HuH-7 (cell line): ENCODE measurements around the gene TRIP10.
"Not testable (repeated sequence)": the region's sequence is repeated elsewhere in the genome, so short reads cannot be mapped to it uniquely, and the experiment has no call there.

Source experiments
- DNase-seq: peaks from one replicate; pipeline ENCODE4 v3.0.0; 2011; ENCODE audit warnings: low spot score

TRIP10 gene

GRCh38 chr19:6797646-6798045 is 58.2 kb downstream of the TRIP10 start:
- no peak for DNase-seq

- not testable (repeated sequence) for DNase-seq
Measured at GRCh38 chr19:6800160-6800790, 60.8 kb downstream of the TRIP10 start.

GRCh38 chr19:6800991-6801484 is 61.6 kb downstream of the TRIP10 start:
- DNase-seq = no peak
